NCI-H524 (cell line): ENCODE results near the gene ABCA4.
"Not testable (repeated sequence)": the region's sequence is repeated elsewhere in the genome, so short reads cannot be mapped to it uniquely, and the experiment has no call there.

ENCODE experiments used
- DNase-seq, 2 experiments: peaks; one replicate each; lab custom pipeline; 2025; lab: John Stamatoyannopoulos, UW

The ABCA4 gene

GRCh38 chr1:94004924-94005323, 116.0 kb downstream of the ABCA4 start:
- no peak for DNase-seq

GRCh38 chr1:94002046-94002787, 118.7 kb downstream of the ABCA4 start:
- no peak for DNase-seq

GRCh38 chr1:94001397-94002045, 119.4 kb downstream of the ABCA4 start:
- no peak for DNase-seq

GRCh38 chr1:94000510-94001282, 120.3 kb downstream of the ABCA4 start:
- peak; percentile 37 to 81 for DNase-seq

GRCh38 chr1:93999840-94000415, 121.0 kb downstream of the ABCA4 start:
- no peak for DNase-seq

- not testable (repeated sequence) for DNase-seq
Observed at GRCh38 chr1:93998532-93998931, 122.4 kb downstream of the ABCA4 start.

GRCh38 chr1:93997756-93998155, 123.2 kb downstream of the ABCA4 start:
- no peak for DNase-seq

- DNase-seq = peak in 1 of 2 experiments; percentile 6
Observed at GRCh38 chr1:93995837-93996536, 125.0 kb downstream of the ABCA4 start.

- DNase-seq = no peak
Observed at GRCh38 chr1:93993731-93994130, 127.2 kb downstream of the ABCA4 start.

GRCh38 chr1:93992954-93993353, 128.0 kb downstream of the ABCA4 start:
- DNase-seq = no peak

- no peak for DNase-seq
Observed at GRCh38 chr1:93992190-93992589, 128.8 kb downstream of the ABCA4 start.

GRCh38 chr1:93991271-93991670, 129.7 kb downstream of the ABCA4 start:
- DNase-seq = no peak

GRCh38 chr1:93990477-93990876, 130.5 kb downstream of the ABCA4 start:
- not testable (repeated sequence) for DNase-seq

GRCh38 chr1:93990010-93990409, 130.9 kb downstream of the ABCA4 start:
- no peak for DNase-seq

GRCh38 chr1:93989601-93990000, 131.3 kb downstream of the ABCA4 start:
- DNase-seq = no peak

- DNase-seq = no peak
Observed at GRCh38 chr1:93988634-93989350, 132.2 kb downstream of the ABCA4 start.

- DNase-seq = peak in 1 of 2 experiments; percentile 11
Observed at GRCh38 chr1:93981274-93981667, 139.7 kb downstream of the ABCA4 start.

GRCh38 chr1:93980320-93981273, 140.4 kb downstream of the ABCA4 start:
- DNase-seq = peak; percentile 40 to 75

GRCh38 chr1:93979718-93980319, 141.1 kb downstream of the ABCA4 start:
- peak; percentile 93 to 97 for DNase-seq
